Transverse colon (tissue), 4 donors: ENCODE results near the gene CCDC6. TPM values are rescaled to one million over a fixed set of nuclear protein-coding genes. Genes with fewer than 3 reads are reported as not detected.
"Not testable (repeated sequence)": the region's sequence is repeated elsewhere in the genome, so short reads cannot be mapped to it uniquely, and the experiment has no call there.

ENCODE experiments used
- DNase-seq: peaks from one replicate; pipeline ENCODE4 v3.0.0-alpha.2; 2019
- H3K27ac ChIP-seq, 4 donors: fragments of 200-600 bp; sonication (generic); 2 replicates each; pipeline ENCODE4 v1.5.1; 2016 to 2018; ENCODE audit warnings: inconsistent platforms in 4 of 4
- H3K27me3 ChIP-seq: fragments of 200-600 bp; sonication (generic); 2 replicates; pipeline ENCODE4 v1.5.1; 2017; ENCODE audit warnings: inconsistent platforms
- H3K36me3 ChIP-seq, 4 donors: fragments of 200-600 bp; sonication (generic); 2 replicates each; pipeline ENCODE4 v1.5.1; 2017 to 2019; ENCODE audit warnings: inconsistent platforms in 4 of 4
- H3K4me1 ChIP-seq, 4 donors: fragments of 200-600 bp; sonication (generic); 2 replicates each; pipeline ENCODE4 v1.5.1; 2017 to 2020; ENCODE audit warnings: inconsistent platforms in 4 of 4
- H3K4me3 ChIP-seq, 4 donors: fragments of 200-600 bp; sonication (generic); 1 replicate in 1 of 4; 2 replicates in 3 of 4; pipeline versions ENCODE4 v1.5.1 to v1.6.1; 2017 to 2019; ENCODE audit warnings: inconsistent platforms in 4 of 4
- H3K9me3 ChIP-seq, 2 donors: fragments of 200-600 bp; sonication (generic); 2 replicates each; pipeline ENCODE4 v1.5.1; 2017 to 2019; ENCODE audit warnings: inconsistent platforms in 2 of 2
- EP300 ChIP-seq: sonication (generic); formaldehyde crosslinking; IDR thresholded peaks from one replicate; pipeline ENCODE4 v1.6.1; 2017; ENCODE audit warnings: antibody characterized with exemption, low read depth
- POLR2A ChIP-seq: fragments of 450-650 bp; IDR thresholded peaks from one replicate; pipeline ENCODE4 v1.6.1; 2016; ENCODE audit warnings: antibody characterized with exemption, mild to moderate bottlenecking, moderate library complexity
- POLR2AphosphoS5 ChIP-seq, 3 donors: sonication (generic); formaldehyde crosslinking; IDR thresholded peaks; one replicate each; pipeline ENCODE4 v1.6.1; 2016; ENCODE audit warnings: antibody characterized with exemption in 3 of 3
- WGBS, 2 donors: methylation state at CpG; one replicate each; pipeline ENCODE4 v1.1.5; 2018; ENCODE audit warnings: low coverage in 1 of 2; 5-methylcytosine and 5-hydroxymethylcytosine counted together
- in situ Hi-C, 4 donors: fragments of 200-750 bp; cut with MboI; loops; one replicate each; pipeline versions ENCODE4 v1.15.0 to v1.15.1; 2017; ENCODE audit warnings: low sequenced_read_pairs in 3 of 4, low pct_ligation_motif_present in 1 of 4, low pct_unique_long_range_greater_than_20kb in 1 of 4
- intact Hi-C: fragments of 100-400 bp; cut with DNase I; formaldehyde crosslinking; loops from one replicate; pipeline ENCODE4 v1.15.1; 2023; ENCODE audit warnings: low total_unique reads
- total RNA-seq, 4 donors: library from RNA; depleted of rRNA; stranded (reverse); fragments of >200 nt; gene quantifications; one replicate each; pipeline ENCODE4 v1.1.0, GENCODE V29; 2016
- TF ChIP-seq, protein P1 (sequence below), 5 experiments: fragments of 200-600 bp in 3 of 5; fragments of 450-650 bp in 2 of 5; sonication (generic) in 3 of 5; IDR thresholded peaks; 1 replicate in 2 of 5; 2 replicates in 3 of 5; pipeline ENCODE4 v1.5.1; 2016 to 2017; ENCODE audit warnings: antibody characterized with exemption in 5 of 5, inconsistent platforms in 3 of 5, mild to moderate bottlenecking in 2 of 5, moderate library complexity in 1 of 5

The CCDC6 gene
- total RNA-seq, 4 donors from 2014 or later: 26.2 to 56.7 (median 49.5) TPM

GRCh38 chr10:59801171-59801570 is 105.2 kb downstream of the CCDC6 start:
- WGBS, 2 donors: 87 to 100% methylated on average over 2 of the region's 2 CpGs
- H3K27ac ChIP-seq: no peak overlapping the region
- H3K27me3 ChIP-seq: no peaks in the 10 kb centered on the region
- in situ Hi-C loops: loop anchor here (10.0 to 25.0 kb wide), 4 partner anchors 176 to 1014 kb away; no protein-coding TSS in a partner anchor
- no peaks in the 10 kb centered on the region for H3K4me1 ChIP-seq
- H3K4me3 ChIP-seq: no peak overlapping the region
- intact Hi-C loops: no loop called here
- H3K36me3 ChIP-seq: peaks cover 0 to 24% (median 8%) of the 10 kb centered on the region in 4 donors
- DNase-seq: no peak
- H3K9me3 ChIP-seq: no peaks in the 10 kb centered on the region
- TF ChIP-seq POLR2A (no peak), EP300 (no peak)
- TF ChIP-seq, protein P1, sequence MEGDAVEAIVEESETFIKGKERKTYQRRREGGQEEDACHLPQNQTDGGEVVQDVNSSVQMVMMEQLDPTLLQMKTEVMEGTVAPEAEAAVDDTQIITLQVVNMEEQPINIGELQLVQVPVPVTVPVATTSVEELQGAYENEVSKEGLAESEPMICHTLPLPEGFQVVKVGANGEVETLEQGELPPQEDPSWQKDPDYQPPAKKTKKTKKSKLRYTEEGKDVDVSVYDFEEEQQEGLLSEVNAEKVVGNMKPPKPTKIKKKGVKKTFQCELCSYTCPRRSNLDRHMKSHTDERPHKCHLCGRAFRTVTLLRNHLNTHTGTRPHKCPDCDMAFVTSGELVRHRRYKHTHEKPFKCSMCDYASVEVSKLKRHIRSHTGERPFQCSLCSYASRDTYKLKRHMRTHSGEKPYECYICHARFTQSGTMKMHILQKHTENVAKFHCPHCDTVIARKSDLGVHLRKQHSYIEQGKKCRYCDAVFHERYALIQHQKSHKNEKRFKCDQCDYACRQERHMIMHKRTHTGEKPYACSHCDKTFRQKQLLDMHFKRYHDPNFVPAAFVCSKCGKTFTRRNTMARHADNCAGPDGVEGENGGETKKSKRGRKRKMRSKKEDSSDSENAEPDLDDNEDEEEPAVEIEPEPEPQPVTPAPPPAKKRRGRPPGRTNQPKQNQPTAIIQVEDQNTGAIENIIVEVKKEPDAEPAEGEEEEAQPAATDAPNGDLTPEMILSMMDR (IDR thresholded peaks at IDR 0.05): no peak

- intact Hi-C loops (no loop called here), in situ Hi-C loops (no loop called here)
- no peak for TF ChIP-seq EP300
- no peak for TF ChIP-seq POLR2A
- TF ChIP-seq, protein P1 (IDR thresholded peaks at IDR 0.05): no peak
- no peak for TF ChIP-seq POLR2AphosphoS5 (IDR thresholded peaks at IDR 0.05)
- Histone ChIP-seq H3K4me1 (no peaks in the 10 kb centered on the region), H3K27ac (no peak overlapping the region), H3K9me3 (no peaks in the 10 kb centered on the region), H3K36me3 (peaks cover 0 to 17% (median 7%) of the 10 kb centered on the region in 4 donors), H3K27me3 (no peaks in the 10 kb centered on the region), H3K4me3 (no peak overlapping the region)
- no peak for DNase-seq
- 90% methylated on average over 1 of the region's 1 CpG; no CpG with 5 or more reads in 1 of the 2 donors for WGBS, 2 donors
Measured at GRCh38 chr10:59799421-59799820, 106.9 kb downstream of the CCDC6 start.

DNA sequence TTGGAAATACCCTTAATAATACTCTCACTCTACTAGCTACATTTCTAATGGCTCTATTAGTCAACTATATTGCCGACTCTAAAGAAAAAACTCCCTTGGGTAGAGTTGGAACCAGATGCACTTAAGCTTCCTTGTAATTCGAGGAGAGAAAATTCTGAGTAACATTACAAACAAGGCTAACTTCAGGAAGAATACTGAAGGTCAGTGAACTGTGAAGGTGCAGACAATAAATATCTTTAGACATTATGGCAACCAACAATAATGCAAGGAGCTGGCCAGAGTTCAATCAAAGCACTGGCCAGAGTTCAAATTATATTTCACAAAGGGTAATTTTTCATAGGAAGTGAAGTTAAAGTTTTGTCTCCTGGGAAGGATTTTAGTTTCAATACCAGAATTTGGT is 112.4 kb downstream of the CCDC6 start:
- WGBS, 2 donors: 61 to 74% methylated on average over 2 of the region's 2 CpGs

DNA sequence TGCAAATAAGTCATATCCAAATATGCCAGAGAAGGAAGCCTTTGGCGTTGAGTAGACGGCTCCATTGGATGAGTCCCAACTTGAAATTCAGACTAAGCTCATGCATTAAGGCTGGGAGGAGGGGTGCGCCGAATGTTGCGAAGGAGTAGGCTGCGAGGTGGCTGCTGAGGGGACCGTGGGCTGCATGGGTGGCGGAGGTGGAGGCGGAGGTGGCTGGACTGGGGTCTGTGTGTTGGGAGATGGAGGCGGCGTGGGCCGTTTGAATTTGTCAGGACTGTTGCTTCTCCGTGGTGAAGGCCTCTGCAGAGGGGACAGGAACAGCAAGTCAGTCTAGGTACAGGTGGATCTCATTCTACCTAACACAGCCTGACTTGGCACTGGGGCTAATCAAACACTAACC is 113.5 kb downstream of the CCDC6 start:
- no peaks in the 10 kb centered on the region for H3K9me3 ChIP-seq
- H3K4me3 ChIP-seq: no peak overlapping the region
- peaks cover 0 to 21% (median 9%) of the 10 kb centered on the region in 4 donors for H3K36me3 ChIP-seq
- TF ChIP-seq POLR2AphosphoS5 (IDR thresholded peaks at IDR 0.05): no peak
- no peak for DNase-seq
- WGBS, 2 donors: 85% methylated on average over 13 of the region's 13 CpGs; no CpG with 5 or more reads in 1 of the 2 donors
- H3K4me1 ChIP-seq: no peaks in the 10 kb centered on the region
- in situ Hi-C loops (no loop called here), intact Hi-C loops (no loop called here)
- H3K27me3 ChIP-seq: no peaks in the 10 kb centered on the region
- H3K27ac ChIP-seq: no peak overlapping the region

More for the DNA sequence above, 112.4 kb downstream of the CCDC6 start:
- TF ChIP-seq, protein P1 (IDR thresholded peaks at IDR 0.05): no peak
- TF ChIP-seq EP300 (no peak), POLR2AphosphoS5 (IDR thresholded peaks at IDR 0.05) (no peak), POLR2A (no peak)
- no peaks in the 10 kb centered on the region for H3K27me3 ChIP-seq
- no peaks in the 10 kb centered on the region for H3K4me1 ChIP-seq
- H3K36me3 ChIP-seq: peaks cover 0 to 21% (median 9%) of the 10 kb centered on the region in 4 donors
- H3K4me3 ChIP-seq: no peak overlapping the region
- DNase-seq: no peak
- intact Hi-C loops: no loop called here
- no peak overlapping the region for H3K27ac ChIP-seq
- in situ Hi-C loops: no loop called here
- no peaks in the 10 kb centered on the region for H3K9me3 ChIP-seq

- Histone ChIP-seq H3K27ac (no peak overlapping the region), H3K9me3 (no peaks in the 10 kb centered on the region), H3K36me3 (peaks cover 0 to 21% (median 9%) of the 10 kb centered on the region in 4 donors), H3K4me3 (no peak overlapping the region), H3K4me1 (no peaks in the 10 kb centered on the region), H3K27me3 (no peaks in the 10 kb centered on the region)
- intact Hi-C loops (no loop called here), in situ Hi-C loops (no loop called here)
- DNase-seq: no peak
- TF ChIP-seq POLR2AphosphoS5 (IDR thresholded peaks at IDR 0.05): no peak
- TF ChIP-seq, protein P1 (IDR thresholded peaks at IDR 0.05): no peak
- TF ChIP-seq EP300: no peak
- TF ChIP-seq POLR2A: no peak
- 65 to 78% methylated on average over 2 of the region's 2 CpGs for WGBS, 2 donors
Measured at GRCh38 chr10:59791601-59792000, 114.8 kb downstream of the CCDC6 start.

GRCh38 chr10:59790080-59790479 is 116.3 kb downstream of the CCDC6 start:
- H3K27ac ChIP-seq, in situ Hi-C loops, intact Hi-C loops, DNase-seq, H3K4me3 ChIP-seq, H3K4me1 ChIP-seq, H3K9me3 ChIP-seq, H3K27me3 ChIP-seq: not testable (repeated sequence)
- 50% methylated on average over 2 of the region's 2 CpGs; no CpG with 5 or more reads in 1 of the 2 donors for WGBS, 2 donors
- H3K36me3 ChIP-seq: peaks cover 0 to 21% (median 9%) of the 10 kb centered on the region in 4 donors

DNA sequence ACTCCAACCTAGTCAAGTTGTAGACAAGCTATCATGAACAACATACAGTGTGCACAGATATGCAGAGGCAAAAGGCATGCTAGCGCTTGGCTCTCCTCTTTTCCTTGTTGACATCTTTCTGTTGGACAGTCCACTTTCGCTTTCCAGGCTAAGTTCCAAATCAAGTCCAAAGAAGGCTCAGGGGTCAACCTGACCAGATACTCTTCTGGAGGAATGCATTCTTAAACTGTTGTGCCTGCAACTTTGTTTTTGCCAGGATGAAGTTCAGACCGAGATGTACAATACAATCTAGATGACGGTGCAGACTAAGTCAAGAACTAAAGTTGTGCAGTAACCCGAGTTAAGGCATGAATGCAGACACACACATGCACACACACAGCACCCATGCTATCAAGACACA is 117.4 kb downstream of the CCDC6 start:
- H3K27ac ChIP-seq, in situ Hi-C loops, H3K4me1 ChIP-seq, H3K4me3 ChIP-seq, H3K27me3 ChIP-seq, intact Hi-C loops, DNase-seq, H3K9me3 ChIP-seq: not testable (repeated sequence)
- 80% methylated on average over 5 of the region's 5 CpGs; no CpG with 5 or more reads in 1 of the 2 donors for WGBS, 2 donors
- peaks cover 0 to 21% (median 9%) of the 10 kb centered on the region in 4 donors for H3K36me3 ChIP-seq
